COR-L47 (cell line): Measurements from ENCODE around the gene ME3.

Experiments
- DNase-seq: peaks from one replicate; lab custom pipeline; 2025; lab: John Stamatoyannopoulos, UW

Gene ME3

DNA sequence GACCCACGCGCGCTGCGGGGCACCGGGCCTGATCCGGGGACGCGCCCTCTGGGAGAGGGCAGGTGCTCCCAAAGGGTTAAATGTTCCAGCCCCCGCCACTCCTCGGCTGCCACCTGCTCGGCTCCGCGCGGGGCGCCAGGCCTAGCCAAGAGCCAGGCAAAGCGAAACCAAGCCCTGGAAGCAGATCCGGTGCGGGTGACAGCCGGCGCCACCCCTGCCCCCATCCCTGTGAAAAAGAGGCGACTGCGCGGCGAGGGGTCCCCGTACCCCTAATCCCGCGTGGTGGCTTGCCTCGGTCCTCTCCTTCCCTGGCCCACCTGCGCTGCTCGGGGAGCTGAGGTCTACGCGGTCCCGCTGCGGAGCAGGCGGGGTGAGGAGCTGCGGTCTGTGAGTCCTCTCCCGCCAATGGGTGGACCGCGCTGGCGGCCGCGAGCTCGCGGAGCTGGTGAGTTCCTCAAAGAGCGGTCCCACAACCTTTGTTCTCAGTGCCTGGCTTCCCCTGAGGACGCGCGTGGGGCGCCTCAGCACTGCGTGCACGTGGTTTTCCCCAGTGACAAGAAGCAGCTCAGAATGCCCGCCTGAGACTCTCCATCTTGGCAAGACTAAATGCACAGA lies at the start of gene ME3:
ME3 (minus strand) TSS at position 610 of the 615 bp plus-strand sequence.
- peak; percentile 76 for DNase-seq

DNA sequence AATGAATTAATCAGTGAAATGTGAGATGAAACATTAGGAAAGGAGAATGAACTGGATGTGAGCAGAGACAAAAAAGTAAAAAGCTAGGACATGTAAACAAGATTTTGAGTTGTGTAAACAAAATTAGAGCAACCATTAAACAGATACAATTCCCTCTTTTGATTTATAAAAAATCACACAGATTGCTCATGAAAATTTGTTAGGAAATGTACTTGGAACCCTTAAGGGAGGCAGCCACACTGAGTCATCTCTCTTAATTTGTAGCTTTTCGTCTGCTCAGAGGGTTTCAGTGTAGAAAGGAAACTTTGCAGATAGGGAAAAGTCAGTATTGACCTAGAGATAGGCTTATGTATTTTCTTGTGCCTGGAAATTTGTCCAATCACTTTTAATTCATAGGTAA lies 49.6 kb upstream of the ME3 start:
- no peak for DNase-seq

GRCh38 chr11:86720546-86720945 lies 48.1 kb upstream of the ME3 start:
- DNase-seq = no peak

GRCh38 chr11:86719781-86720463 lies 47.5 kb upstream of the ME3 start:
- no peak for DNase-seq

GRCh38 chr11:86718999-86719398 lies 46.6 kb upstream of the ME3 start:
- no peak for DNase-seq

DNA sequence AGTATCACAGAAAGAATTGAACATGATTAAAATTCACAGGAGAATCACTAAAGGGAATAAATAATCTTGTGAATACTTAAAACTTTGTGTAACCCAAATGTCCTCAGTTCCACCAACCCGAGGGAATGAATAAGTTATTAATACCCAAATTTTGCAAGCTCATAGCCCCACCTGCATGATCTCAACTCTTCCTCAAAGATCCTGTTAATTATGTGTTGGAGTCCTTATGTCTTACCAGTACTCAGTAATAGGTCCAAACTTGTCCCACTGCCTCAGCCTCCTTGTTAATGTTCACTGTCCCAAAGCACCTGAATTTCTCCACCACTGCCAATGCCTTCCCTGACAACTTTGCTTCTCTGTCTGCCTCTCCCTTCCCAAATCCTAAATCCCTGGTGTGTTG lies 46.1 kb upstream of the ME3 start:
- DNase-seq = no peak

DNA sequence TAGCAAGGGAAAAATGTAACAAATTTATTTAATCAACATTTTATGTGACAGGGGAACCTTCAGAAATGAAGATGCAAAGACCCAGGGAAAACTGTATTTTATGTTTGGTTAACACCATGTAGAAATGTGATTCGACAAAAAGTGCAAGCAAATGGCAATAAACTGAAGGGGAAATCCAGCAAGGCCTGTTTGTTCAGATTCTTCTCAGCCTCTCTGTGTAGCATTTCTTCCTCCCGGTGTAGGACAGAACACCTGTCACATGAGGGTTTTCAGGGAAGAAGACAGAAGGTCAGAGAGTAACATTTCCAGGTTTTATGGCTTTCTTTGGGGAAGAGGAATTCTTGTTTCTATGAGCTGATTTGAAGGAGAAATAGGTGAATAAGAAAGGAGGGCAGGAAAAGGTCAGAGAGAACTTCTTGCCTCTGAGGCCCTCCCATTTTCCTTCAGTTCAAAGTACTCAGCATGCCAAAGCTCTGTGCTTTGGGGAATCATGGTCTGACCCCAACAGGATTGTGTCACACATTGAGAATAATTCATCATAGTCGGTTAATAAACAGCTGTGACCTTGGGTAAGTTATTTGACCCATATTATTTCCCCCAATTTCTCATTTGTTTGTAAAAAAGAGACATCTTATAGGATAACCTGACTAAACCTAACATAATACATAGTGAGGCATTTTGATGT lies 45.5 kb upstream of the ME3 start:
- DNase-seq = no peak

DNA sequence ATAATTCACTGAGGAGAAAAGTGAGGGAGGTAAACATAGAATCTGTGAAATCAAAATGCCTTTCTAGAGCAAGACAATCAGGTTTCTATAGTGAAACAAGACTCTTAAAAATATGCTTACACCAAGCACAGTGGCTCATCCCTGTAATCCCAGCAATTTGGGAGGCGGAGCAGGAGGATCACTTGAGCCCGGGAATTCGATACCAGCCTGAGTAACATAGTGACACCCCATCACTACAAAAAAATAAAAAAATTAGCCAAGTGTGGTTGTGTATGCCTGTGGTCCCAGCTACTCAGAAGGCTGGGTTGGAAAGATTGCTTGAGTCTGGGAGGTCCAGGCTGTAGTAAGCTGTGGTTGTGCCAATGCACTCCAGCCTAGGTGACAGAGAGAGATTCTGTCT lies 43.2 kb upstream of the ME3 start:
- DNase-seq = no peak

DNA sequence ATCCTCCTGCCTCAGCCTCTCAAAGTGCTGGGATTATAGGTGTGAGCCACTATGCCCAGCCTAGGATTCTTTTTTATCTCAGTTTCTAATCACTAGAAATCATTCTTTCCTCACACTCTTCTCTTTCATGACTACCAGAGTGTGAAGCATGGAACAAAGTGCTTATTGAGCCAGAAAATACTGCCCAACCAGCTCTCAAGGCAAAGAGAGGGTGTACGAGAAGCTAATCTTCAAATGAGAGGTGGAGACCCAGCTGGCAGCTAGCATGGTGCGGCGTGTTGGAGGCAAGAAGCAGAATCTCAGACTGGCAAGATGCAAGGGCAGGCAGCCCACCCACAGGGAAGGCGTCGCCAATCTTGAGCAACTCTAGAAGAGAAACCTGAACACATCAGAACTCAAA lies 41.1 kb upstream of the ME3 start:
- DNase-seq = no peak

GRCh38 chr11:86710936-86711335 lies 38.5 kb upstream of the ME3 start:
- no peak for DNase-seq

- no peak for DNase-seq
Measured at GRCh38 chr11:86708669-86709068, 36.3 kb upstream of the ME3 start.

DNA sequence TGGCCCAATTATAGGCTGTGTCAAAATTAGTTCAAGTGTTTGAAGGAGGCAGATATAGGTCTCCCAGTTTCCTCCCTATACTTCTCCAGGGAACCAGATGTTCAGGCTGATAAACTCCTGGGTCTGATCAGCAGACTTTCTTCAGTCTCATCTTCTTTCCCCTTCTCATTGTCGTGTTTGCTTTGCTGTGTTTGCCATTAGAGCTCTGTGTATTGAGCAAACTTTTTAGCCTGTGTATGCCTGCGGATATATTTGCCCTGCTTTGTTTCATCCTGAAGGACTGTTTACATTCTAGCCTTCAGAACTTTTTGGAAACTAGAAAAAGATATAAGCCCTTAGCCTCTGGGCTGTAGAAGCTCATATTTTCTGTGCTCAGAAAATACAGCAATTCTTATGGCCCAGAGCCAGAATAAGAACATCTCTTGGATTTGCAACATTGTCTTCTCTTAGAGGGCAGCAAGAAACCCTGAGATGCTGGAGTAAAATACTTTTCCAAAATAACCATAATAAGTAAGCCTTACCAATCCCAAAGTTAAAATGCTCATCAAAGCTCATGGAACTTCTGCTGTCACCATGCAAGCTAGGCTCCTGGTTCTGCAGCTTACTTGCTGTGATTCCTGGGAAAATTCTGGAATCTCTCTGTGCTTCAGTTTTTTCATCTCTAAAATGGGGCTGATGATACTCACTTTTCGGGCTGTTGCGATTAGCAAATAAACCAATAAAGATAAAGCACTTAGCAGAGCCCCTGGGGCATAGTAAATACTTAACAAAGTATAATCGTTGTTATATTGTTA lies 34.1 kb upstream of the ME3 start:
- DNase-seq = no peak

- DNase-seq = no peak
Measured at GRCh38 chr11:86704710-86705109, 32.3 kb upstream of the ME3 start.

DNA sequence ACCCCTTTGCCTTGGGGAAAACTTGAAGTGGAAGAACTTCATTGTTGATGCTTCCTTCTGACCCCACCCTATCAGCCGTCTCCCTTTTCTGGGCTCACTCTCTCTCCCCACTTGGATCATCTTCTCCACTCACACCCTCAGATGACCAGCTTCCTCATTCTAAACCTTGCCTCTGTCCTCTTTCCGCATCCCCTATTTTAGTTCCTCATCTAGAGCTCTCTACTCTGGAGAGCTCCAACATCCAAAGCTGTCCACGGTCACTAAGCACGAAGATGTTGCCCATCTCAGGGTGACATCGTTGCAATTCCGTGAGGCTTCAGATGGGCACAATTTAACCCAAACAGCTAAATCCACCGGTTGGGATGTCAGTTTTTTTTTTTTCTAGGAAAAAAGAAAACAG lies 31.6 kb upstream of the ME3 start:
- DNase-seq = no peak

GRCh38 chr11:86702220-86702983 lies 30.0 kb upstream of the ME3 start:
- DNase-seq = no peak

DNA sequence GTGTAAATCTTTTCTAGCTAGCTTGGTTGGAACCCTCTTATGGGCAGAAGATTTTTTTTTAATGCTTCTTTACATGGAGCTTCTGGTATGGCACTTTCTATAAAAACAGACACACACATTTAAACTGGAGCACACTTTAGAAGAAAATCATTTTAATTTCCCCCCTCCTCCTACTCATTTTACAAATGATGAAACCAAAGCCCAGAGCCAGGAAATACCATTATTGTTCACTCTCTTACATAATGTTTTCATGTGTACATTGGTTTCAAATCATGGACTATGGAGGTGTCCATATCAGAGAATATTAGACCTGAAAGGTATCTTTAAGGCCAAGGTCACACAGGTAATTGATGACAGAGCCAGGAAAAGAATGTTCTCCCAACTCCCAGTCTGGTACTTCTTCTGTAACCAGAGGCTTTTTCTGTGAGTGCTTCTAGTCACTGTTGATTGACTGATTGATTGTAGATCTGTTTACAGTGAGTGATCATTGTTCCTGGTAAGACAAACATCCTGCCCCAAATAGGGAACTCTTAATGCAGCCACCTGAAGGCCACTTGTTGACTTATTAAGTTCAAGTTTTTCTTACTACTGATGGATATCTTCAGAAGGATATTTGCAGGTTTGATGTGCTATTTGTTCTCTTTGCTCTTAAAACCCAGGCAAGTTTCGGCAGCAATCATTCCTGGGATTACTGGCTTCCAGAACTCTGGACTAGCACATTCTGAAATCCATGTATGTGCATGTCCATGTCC lies 26.8 kb upstream of the ME3 start:
- no peak for DNase-seq

- DNase-seq = no peak
Measured at GRCh38 chr11:86698639-86699038, 26.2 kb upstream of the ME3 start.

- no peak for DNase-seq
Measured at GRCh38 chr11:86696451-86696850, 24.0 kb upstream of the ME3 start.

DNA sequence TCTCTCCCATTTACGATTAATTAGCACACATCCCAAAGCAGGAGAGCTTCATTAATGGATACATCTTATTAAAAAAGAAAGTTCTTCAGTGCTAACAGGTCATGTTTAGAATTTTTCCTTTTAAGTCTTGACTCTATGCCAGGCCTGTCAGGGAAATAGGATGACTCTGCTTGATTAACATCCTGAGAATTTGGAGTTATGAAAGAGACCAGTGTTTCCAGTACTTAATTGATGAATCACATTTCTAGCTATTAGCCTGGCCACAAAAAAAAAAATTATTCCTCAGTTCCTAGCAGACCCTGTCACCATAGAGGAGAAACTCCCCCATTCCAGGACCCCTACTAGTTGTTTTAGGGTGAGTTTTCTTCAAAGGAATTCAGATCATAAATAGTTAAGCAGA lies 23.6 kb upstream of the ME3 start:
- DNase-seq = no peak

DNA sequence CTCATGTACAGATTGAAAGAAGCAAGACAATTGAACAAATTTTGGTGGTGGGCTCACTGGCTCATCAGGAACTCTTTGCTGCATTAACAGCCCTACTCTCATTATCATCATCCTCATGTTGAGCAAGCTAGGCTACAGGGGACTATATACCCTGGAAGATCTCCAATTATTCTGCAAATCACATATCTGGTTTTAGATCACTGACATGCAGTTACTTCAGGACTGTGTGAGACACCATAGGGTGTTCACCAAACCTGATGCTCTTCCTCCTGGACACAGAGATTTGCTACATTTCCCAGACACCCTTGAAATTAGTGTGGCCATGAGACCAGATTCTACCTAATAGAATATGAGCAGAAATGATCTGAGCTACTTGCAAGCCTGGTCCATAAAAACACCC lies 23.0 kb upstream of the ME3 start:
- DNase-seq = no peak

DNA sequence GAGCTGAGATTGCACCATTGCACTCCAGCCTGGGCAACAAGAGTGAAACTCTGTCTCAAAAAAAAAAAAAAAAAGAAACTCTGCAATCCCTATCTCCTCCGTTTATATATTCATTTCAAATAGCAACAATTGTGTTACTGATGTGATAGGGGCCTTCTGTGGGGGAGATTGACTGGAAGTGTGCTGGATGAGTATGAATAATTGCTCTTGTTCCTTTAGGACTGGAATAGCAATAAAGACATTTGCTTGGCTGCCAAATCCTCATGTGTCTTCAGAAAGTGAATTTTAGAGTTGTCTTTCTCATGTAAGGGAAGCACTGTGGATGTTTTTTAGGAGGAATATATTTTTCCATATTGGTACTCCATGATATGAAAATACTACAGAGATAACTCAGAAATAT lies 21.1 kb upstream of the ME3 start:
- no peak for DNase-seq
